GM21526 (cell line): ENCODE data around the gene TAF1C.
"Not testable (repeated sequence)": the region's sequence is repeated elsewhere in the genome, so short reads cannot be mapped to it uniquely, and the experiment has no call there.

ENCODE experiments used
- ATAC-seq: cut with Tn5 transposase; IDR thresholded peaks from one replicate; pipeline ENCODE4 v1.9.1; 2021; ENCODE audit warnings: moderate library complexity; ENCODE audit not compliant: unreplicated experiment, low FRiP score

TAF1C gene, protein sequence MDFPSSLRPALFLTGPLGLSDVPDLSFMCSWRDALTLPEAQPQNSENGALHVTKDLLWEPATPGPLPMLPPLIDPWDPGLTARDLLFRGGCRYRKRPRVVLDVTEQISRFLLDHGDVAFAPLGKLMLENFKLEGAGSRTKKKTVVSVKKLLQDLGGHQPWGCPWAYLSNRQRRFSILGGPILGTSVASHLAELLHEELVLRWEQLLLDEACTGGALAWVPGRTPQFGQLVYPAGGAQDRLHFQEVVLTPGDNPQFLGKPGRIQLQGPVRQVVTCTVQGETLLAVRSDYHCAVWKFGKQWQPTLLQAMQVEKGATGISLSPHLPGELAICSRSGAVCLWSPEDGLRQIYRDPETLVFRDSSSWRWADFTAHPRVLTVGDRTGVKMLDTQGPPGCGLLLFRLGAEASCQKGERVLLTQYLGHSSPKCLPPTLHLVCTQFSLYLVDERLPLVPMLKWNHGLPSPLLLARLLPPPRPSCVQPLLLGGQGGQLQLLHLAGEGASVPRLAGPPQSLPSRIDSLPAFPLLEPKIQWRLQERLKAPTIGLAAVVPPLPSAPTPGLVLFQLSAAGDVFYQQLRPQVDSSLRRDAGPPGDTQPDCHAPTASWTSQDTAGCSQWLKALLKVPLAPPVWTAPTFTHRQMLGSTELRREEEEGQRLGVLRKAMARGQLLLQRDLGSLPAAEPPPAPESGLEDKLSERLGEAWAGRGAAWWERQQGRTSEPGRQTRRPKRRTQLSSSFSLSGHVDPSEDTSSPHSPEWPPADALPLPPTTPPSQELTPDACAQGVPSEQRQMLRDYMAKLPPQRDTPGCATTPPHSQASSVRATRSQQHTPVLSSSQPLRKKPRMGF

DNA sequence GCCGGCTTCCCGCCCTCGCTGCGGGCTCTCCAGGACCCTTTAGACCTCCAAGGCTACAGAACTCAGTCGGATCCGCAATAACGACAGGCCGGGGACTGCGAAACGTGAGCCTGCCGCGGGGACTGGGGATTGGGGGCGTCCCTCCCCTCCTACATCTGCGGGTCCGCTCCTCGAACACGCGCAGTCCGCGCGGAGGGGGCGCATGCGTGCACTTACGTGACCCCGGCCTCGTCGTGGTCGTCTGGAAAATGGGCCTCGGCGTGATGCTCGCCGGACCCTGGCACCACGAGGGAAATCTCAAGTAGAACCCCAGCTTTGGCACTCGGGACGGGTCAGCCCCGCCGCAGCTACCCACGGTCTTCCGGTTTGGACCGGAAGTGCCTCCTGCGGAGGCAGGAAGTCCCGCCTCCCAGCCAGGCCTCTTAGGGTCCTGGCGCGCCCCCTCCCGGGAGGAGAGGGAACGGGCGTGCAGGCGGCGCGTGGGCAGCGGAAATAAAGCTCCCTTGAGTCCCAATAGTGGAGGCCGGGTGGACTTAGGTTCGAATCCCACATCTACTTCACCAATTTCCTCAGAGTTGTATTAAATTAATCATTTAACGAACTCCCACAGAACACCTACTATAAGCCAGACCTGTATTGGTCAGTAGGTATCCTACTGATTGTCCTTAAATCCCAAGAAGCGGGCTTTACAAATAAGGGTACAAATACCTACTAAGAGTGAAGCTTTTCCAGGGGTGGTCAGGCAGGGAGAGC lies at the start of gene TAF1C:
TAF1C (minus strand) TSS at position 373 of the 753 bp plus-strand sequence. CDS start 2,069 bp downstream, outside the sequence.
- ATAC-seq, result peak; percentile 85

DNA sequence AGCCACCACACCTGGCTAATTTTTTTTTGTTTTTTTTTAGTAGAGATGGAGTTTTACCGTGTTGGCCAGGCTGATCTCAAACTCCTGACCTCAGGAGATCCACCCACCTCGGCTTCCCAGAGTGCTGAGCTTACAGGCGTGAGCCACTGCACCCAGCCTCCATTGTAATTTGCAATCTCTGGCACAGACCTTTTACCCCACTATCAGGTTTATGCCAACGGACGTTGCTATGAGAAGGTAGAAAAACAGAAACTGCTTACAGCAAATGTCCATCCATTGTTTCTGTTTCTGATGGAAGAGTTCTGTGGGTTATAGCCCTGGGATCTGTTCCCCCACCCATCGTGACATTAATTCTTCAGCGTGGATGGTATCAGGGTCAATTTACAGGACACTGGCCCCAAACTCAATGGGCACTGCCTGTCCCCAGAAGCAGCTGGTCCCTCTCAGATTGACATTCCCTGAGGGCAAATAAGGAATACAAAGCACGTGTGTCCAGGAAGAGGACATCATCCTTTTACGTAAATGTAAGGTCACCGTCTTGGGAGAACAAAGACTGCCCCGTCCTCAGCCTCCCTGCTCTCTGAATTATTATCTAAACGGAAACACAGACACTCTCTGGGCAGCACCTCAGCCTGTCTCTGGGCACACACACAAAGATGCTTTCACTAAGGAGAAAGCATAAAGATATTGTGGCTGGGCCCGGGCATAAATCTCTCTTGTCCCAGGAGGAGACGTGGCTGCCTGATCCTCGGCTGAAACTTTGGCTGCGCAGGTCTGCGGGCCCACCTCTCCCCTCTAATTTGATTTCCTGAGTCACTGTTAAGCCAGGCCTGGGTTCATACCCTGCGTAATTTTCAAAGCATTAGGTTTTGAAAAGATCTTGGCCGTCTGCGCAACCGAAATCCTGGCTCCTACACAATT lies 47.7 kb upstream of the TAF1C start:
- no peak for ATAC-seq

DNA sequence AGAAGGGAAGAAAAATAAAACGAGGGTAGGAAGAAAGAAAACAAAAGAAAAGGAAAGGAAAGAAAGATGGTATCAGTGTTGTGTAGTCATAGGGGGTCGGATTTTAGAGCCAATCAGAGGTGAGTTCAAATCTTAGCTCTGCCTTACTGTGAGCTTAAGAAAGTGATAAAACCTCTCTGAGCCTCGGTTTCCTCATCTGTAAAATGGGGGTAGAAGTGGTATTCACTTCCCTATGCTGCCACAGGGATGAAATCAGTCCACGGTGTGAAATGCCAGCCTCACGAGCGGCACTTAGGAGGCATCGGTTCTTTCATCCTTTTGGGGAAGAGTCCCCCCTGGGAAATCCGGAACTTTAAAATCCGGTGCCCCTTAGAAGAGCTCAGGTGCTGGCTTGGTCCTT lies 46.9 kb upstream of the TAF1C start:
- no peak for ATAC-seq

DNA sequence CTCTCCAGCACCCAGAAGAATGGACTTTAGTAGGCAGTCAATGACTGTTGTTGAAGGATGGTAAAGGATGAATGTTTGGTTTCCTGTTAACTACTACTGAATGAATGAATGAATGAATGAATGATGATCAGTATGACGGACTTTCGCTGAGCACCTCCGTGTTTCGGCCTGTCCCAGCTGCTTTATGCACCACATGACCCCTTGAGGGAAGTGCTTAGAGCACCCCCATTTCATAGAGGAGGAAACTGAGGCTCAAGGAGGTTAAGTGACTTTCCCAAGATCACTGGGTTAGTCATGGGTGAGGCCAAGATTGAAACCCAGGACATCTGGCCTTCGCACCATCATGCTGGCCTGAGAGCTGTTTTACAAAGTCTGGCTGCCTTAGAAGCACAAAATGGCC lies 46.1 kb upstream of the TAF1C start:
- ATAC-seq, result no peak

DNA sequence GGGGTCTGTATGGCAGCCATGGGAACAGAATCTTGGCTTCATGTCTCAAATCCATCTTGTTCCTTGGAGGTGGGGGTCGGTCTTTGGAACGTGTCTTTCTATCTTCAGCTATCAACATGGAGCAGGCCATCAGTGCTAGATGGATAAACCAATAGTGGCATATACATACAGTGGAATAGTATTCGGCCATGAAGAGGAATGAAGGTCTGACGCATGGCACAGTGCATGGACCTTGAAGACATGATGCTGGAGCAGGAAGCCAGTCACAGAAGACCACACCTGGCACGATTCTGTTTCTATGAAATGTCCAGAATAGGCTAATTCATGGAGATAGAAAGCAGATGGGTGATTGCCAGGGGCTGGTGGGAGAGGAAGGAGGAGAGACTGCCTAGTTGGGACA lies 45.2 kb upstream of the TAF1C start:
- no peak for ATAC-seq

DNA sequence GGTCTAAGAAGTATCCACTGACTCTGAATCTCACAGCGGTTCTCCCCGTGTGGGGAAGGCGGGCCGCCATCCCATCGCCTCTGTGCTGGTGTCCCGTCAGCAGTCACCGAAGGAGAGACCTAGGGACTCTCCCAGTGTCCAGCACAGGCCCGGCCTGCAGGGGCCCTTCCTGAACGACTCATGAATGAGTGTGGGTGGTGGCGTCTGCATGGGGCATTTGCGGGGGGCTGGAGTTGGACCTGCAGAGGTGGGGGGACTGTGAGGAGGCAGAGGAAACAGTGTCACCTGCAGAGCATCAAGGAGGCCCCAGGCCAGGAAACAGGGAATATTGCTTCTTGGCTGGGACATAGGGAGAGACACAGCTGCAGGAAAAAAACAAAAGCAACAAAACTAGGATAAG lies 42.6 kb upstream of the TAF1C start:
- ATAC-seq, result no peak

DNA sequence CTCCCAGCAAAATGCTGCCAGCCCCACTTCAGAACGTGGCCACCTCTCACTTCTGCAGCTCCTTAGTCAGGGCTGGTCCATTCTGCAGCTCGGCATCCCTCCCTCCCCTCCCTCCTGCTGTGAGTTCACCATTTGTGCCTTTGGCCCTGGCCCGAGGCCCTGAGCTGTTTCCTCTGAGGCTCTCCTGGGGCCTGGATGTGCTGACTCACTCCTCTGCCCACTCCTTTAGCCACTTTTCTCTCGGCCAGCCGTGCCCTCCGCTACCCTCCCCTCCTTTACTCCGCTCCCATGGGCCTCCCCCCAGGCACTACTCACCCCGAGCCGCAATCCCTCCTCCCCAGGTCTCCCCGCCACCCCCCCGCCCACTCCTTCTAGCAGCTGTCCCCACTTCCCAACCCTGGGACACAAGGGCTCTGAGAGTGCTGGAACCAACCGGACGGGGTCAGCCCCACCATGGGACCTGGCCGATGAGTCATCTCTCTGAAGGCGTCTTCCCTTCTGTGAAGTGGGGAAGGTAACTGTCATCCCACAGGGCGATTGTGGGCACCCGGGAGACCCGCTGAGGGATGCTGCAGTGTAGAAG lies 41.5 kb upstream of the TAF1C start:
- ATAC-seq, result no peak

DNA sequence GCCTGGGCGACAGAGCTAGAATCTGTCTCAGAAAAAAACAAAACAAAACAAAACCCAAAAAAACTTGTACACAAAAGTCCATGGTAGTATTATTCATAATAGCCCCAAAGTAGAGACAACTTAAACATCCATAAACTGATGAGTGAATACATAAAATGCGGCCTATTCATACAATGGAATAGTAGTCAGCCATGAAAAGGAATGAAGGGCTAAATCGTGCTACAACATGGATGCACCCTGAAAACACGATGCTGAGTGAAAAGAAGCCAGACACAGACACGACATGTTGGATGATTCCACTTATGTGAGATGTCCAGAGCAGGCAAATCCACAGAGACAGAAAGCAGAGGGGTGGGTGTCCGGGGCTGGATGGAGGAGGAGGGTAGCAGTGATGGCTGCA lies 40.7 kb upstream of the TAF1C start:
- ATAC-seq, result no peak

DNA sequence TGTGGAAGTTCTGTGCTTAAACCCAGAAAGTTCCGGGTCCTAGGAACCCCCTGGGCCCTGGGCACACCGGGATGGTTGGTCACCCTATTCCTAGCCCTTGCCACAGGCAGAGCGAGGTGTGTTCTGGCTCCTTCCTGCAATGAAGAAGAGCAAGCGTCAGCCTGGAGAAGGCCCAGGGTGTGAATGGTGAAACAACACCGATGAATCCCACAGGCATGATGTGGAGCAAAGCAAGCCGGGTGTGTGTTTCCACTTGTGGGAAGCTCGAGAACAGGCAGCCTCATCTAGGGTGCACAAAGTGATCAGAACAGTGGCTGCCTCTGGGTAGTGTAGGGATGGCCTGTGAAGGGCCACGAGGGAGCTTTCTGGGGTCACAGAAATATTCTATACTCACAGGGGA lies 39.2 kb upstream of the TAF1C start:
- ATAC-seq, result no peak

DNA sequence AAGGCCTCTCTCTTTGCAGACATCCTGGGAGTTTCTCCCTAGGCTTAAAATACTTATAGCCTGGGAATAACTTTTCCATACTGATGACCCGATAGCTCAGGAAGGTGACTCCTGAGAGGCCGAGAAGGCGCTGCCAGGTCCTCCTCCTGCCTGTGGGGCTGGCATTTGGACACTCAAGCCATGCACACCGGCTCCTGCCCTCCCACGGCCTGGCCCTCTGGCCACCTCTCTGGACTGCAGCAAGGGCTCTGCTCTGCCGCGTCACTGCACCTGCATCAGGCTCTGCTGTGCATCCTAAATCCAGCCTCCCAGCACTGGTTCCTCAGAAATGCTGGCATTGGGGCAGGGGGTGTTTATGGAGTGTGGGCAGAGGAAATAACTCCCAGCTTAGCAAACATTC lies 38.7 kb upstream of the TAF1C start:
- ATAC-seq, result no peak

DNA sequence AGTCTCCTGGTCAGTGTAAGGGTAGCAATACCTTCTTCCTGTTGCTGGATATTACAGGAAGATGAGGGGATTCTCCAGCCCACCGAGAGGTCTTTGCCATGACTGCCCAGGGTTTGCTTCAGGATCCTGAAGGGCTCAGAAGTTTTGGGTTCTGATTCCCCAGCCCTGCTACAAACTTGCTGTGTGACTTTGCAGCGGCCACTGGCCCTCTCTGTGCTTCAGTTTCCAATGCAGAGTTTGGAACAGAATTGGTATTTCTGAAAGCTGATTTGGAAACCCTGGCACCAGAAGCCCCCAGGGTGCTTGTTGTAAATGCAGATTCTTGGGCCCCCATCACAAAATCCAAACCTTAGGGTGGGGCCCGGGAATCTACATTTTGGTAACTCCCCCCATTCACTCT lies 38.3 kb upstream of the TAF1C start:
- ATAC-seq, result no peak

DNA sequence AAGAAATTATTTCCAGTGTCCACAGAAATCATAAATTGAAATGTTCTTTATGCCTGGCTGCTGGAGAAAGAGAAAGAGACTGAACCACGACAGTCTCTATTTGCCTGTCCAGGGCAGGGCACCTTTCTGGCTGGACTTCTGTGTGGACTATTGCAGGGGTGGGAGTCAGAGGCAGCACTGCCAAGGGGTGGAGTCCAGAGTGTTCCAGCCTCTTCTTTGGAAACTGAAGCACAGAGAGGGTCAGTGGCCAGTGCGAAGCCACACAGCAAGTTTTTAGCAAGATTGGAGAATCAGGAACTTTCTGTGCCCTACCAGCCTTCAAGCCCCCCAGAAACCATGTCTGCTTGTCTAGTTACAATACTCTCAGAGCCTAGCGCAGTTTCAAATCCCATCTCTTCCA lies 37.7 kb upstream of the TAF1C start:
- ATAC-seq, result no peak

DNA sequence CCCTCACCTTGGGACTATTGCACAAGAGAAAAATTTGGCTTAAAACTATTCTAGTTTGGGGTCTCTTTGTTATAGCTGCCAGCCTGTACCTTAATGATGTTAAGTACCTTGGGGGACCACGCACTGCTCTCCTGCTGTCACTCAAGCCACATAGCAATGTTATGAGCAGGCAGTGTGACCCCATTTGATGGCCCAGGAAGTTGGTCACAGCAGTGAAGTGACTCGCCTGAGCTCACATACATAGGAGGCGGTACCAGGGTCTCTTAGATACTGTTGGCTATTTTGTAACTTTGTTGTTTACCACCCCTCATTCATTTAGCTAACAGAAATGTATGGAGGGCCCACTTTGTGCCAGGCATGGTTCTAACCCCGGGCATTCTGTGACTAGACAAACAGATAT lies 36.6 kb upstream of the TAF1C start:
- ATAC-seq, result no peak

DNA sequence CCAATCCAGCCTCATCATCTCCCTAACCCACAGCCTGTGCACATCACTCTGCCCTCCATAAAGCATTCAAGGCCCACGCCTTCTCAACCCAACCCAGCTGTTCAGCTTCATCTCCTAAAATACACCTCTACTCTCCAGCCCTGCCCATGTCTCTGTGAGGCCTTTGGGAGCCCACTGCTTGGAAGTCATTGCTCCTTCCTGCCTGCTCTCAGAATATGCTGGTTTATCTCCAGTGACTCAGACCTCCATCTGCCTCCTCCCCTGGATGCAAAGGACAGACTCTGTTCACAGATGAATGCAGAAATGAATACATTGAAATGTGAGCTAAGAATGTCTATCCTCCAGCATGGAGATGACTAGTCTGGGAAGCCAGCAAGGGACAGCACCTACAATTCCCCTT lies 34.0 kb upstream of the TAF1C start:
- no peak for ATAC-seq

DNA sequence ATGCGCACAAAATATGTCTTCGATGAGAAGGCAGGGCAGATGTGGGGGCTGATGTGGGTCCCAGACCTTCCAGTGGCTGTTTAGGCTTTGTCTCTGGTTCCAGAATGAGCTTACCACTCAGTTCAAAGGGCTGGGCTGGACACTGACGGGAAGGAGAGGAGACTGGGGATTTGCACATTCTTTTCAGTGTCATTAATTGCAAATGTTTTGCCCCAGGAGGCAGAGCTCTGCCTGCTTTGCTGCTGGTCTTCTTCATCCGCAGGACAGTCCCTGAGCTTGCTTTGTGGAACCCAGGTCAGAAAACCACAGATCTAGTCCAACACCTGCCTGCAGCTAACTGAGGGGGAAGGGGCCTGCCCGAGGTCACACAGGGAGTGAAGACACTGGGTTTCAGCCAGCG lies 32.1 kb upstream of the TAF1C start:
- no peak for ATAC-seq

DNA sequence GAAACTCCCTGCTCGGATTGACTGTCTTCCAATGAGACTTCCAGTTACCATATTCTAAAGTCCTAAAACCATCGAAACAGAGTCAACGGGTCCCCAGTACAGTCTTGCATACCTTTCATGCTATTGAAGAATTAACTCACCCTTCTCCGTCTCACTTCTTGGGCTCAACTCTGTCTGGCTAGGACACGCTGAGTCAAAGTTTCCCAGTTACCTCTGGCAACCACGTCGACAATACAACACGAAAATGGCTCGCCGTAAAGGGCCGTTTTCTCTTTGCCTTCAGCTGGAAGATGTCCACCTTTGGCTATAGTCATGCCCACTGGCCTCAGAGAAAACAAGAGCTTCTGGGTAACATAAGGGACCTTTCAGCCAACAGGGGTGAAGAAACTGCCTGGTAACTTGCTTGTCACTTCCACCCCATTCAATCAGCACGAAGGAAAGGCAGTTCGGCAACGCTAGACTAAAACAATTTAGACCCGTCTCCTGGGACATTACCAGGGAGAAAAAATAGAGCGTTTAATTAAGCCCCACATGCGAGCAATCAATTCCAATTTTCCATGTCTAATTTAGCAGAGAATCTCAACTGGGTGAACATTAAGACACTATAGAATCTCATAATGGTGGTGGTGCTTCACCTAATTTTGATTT lies 31.4 kb upstream of the TAF1C start:
- ATAC-seq, result no peak

DNA sequence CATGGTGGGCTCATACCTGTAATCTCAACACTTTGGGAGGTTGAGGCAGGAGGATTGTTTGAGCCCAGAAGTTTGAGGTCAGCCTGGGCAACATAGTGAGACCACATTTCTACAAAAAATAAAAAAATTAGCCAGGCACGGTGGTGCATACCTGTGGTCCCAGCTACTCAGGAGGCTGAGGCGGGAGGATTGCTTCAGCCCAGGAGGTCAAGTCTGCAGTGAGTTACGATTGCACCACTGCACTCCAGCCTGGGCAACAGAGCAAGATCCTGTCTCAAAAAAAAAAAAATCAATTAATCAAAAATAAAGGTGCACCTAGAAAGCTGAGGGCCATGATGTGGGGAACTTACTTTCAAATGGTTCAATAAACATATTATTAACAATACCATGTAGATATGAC lies 29.3 kb upstream of the TAF1C start:
- ATAC-seq, result not testable (repeated sequence)

DNA sequence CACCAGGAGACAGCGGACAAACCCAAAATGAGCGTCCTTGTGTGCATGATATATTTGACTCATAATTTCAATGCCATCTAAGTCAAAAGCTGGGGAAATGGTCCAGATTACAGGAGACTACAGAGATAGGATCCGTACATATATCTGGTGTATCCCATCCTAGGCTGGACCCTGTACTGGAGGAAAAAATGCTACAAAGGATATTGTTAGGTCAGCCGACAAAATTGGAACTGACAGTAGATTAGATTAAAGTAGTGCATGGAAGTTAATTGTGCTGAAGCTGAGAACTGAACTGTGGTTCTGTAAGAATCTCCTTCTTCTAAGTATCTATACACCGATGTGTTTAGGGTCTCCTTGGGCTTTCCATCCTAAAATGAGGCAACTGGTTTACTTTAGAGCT lies 28.7 kb upstream of the TAF1C start:
- no peak for ATAC-seq

DNA sequence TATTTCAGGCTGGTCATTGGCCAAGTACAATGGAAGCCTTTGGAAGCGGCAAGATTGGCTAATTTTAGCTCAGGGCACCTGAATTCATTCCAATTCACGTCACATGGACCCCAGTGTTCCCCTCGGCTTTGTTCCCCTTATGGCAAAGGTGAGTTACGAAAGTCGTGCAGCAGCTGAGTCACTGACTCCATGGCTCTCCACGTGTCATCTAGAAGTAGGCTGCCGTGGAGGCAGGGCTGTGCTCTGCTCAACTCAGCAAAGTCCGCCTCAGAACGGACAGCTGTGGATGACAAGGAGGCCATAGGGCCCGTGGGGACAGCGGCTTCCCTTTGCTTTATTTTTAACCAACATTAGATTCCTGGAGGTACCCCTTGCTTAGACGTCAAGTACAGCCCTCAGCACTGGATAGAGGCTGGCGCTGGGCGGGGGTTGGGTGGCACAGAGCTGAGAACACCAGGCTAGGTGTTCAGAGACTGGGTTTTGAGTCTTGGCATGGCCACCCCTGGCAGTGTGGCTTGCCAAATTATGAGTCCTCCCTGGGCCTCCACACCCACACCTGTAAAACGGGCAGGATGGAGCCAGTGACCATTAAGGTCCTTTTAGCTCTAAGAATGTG lies 27.7 kb upstream of the TAF1C start:
- no peak for ATAC-seq
